Type B pancreatic cell (in vitro differentiated cells): Measurements from ENCODE around the gene ARID3B. TPM values are rescaled to one million over a fixed set of nuclear protein-coding genes. Genes with fewer than 3 reads are reported as not detected.

Experiments used
- DNase-seq: peaks from one replicate; pipeline ENCODE4 v3.0.0; 2021; ENCODE audit warnings: mixed read lengths; ENCODE audit not compliant: unreplicated experiment; ENCODE audit errors: extremely low spot score
- H3K27ac Mint-ChIP-seq: 2 replicates; pipeline ENCODE4 v1.8.0; 2021; ENCODE audit warnings: mild to moderate bottlenecking, mixed read lengths
- H3K27me3 Mint-ChIP-seq: 2 replicates; pipeline ENCODE4 v1.8.0; 2021; ENCODE audit warnings: mixed read lengths
- H3K36me3 Mint-ChIP-seq: 2 replicates; pipeline ENCODE4 v1.8.0; 2021; ENCODE audit warnings: mixed read lengths
- H3K4me1 Mint-ChIP-seq: one replicate; pipeline ENCODE4 v1.8.0; 2021; ENCODE audit warnings: mixed read lengths; ENCODE audit not compliant: unreplicated experiment
- H3K4me3 Mint-ChIP-seq: 2 replicates; pipeline ENCODE4 v1.8.0; 2021; ENCODE audit warnings: mild to moderate bottlenecking, mixed read lengths
- H3K9me3 Mint-ChIP-seq: 2 replicates; pipeline ENCODE4 v1.8.0; 2021; ENCODE audit warnings: mixed read lengths
- CTCF ChIP-seq: fragments of 200-600 bp; sonication (generic); conservative IDR thresholded peaks from 2 replicates; pipeline ENCODE4 v1.5.0; 2021; ENCODE audit warnings: antibody characterized with exemption, mild to moderate bottlenecking
- total RNA-seq: library from RNA; stranded (reverse); gene quantifications from 2 replicates; pipeline ENCODE4 v1.2.1, GENCODE V29; 2021; ENCODE audit warnings: low replicate concordance

ARID3B gene
- total RNA-seq, 1 donor from 2014 or later = 25.8 TPM

- Mint-ChIP-seq H3K36me3 (peaks cover 28% of the 10 kb centered on the region), H3K4me3 (peak overlapping the region; percentile 80), H3K27ac (peak overlapping the region; percentile 99), H3K9me3 (no peaks in the 10 kb centered on the region), H3K4me1 (peaks cover 41% of the 10 kb centered on the region), H3K27me3 (no peaks in the 10 kb centered on the region)
- DNase-seq = no peak
- TF ChIP-seq CTCF = no peak
These were observed 102.0 kb downstream of the ARID3B start for GRCh38 chr15:74642734-74643664.

GRCh38 chr15:74643665-74644204 lies 102.7 kb downstream of the ARID3B start:
- no peak for TF ChIP-seq CTCF
- DNase-seq = no peak
- peak overlapping the region; percentile 99 for H3K27ac Mint-ChIP-seq
- H3K4me1 Mint-ChIP-seq = peaks cover 44% of the 10 kb centered on the region
- H3K27me3 Mint-ChIP-seq = no peaks in the 10 kb centered on the region
- peaks cover 30% of the 10 kb centered on the region for H3K36me3 Mint-ChIP-seq
- H3K4me3 Mint-ChIP-seq = peak overlapping the region; percentile 80
- H3K9me3 Mint-ChIP-seq = no peaks in the 10 kb centered on the region

- H3K4me1 Mint-ChIP-seq = peaks cover 43% of the 10 kb centered on the region
- H3K9me3 Mint-ChIP-seq = no peaks in the 10 kb centered on the region
- peak overlapping the region; percentile 88 for H3K27ac Mint-ChIP-seq
- DNase-seq = no peak
- TF ChIP-seq CTCF = no peak
- H3K36me3 Mint-ChIP-seq = peaks cover 35% of the 10 kb centered on the region
- H3K4me3 Mint-ChIP-seq = peak overlapping the region; percentile 26
- no peaks in the 10 kb centered on the region for H3K27me3 Mint-ChIP-seq
These were observed 105.5 kb downstream of the ARID3B start for GRCh38 chr15:74646480-74646879.

Other genes with a start within 250 kb of the ARID3B start
- 0.80 and 1.0 TPM in 2 replicates for gene CYP11A1, start 173.6 kb upstream of the ARID3B start, total RNA-seq
- 6.3 and 11.2 TPM in 2 replicates for gene SEMA7A, start 107.3 kb upstream of the ARID3B start, total RNA-seq
- gene UBL7, start 80.1 kb upstream of the ARID3B start, total RNA-seq = 42.0 and 57.0 TPM in 2 replicates
- 73.6 and 76.5 TPM in 2 replicates for gene CLK3, start 74.6 kb downstream of the ARID3B start, total RNA-seq
- 72.3 and 105 TPM in 2 replicates for gene EDC3, start 154.8 kb downstream of the ARID3B start, total RNA-seq
- 189 and 410 TPM in 2 replicates for gene CYP1A1, start 184.3 kb downstream of the ARID3B start, total RNA-seq
- gene CYP1A2, start 207.6 kb downstream of the ARID3B start, total RNA-seq = 1.6 TPM in 1 of 2 replicates, not detected in the other
- 77.4 and 102 TPM in 2 replicates for gene CSK, start 240.9 kb downstream of the ARID3B start, total RNA-seq